ENCODE data around the gene HBM. TPM values are rescaled to one million over a fixed set of nuclear protein-coding genes. Genes with fewer than 3 reads are reported as not detected.
"Not testable (repeated sequence)": the region's sequence is repeated elsewhere in the genome, so short reads cannot be mapped to it uniquely, and the experiment has no call there.

The HBM gene
- total RNA-seq, 1 donor from 2014 or later = not detected

DNA sequence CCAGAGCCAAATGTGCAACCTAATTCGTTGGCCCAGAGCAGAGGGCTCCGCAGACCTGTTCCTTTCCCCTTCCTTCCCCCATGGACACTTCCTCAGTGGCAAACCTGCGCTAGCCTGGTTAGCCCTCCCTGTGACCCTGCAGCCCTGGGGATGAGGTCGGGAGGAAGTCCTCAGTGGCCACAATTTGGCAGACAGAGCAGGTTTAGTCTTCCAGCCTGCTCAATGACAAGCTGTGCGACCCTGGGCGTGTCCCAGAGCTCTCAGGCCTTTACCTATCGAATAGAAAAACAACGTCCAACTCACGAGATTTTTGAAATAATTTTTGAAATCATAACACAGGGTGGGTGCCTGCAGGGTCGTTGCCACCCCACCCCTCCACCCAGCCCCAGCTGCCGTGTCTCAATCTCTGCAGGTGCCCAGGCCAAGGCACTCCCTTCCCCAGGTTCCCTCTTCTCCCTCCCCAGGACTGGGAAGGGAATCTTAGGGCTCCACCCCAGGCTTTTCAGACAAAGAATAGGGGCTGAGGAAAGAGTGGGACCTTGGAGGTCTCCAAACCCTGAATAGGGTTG, 1.4 kb downstream of the HBM start:
- Mint-ChIP-seq H3K36me3 (ENCODE audit: low read depth) (no peaks in the 10 kb centered on the region), H3K4me1 (ENCODE audit: low read depth) (peaks cover 12% of the 10 kb centered on the region), H3K9me3 (ENCODE audit: low read depth) (no peaks in the 10 kb centered on the region), H3K27ac (ENCODE audit: unreplicated experiment) (no peak overlapping the region), H3K4me3 (ENCODE audit: unreplicated experiment) (no peak overlapping the region), H3K27me3 (ENCODE audit: low read depth) (peaks cover 34% of the 10 kb centered on the region)
- TF ChIP-seq, protein P1, sequence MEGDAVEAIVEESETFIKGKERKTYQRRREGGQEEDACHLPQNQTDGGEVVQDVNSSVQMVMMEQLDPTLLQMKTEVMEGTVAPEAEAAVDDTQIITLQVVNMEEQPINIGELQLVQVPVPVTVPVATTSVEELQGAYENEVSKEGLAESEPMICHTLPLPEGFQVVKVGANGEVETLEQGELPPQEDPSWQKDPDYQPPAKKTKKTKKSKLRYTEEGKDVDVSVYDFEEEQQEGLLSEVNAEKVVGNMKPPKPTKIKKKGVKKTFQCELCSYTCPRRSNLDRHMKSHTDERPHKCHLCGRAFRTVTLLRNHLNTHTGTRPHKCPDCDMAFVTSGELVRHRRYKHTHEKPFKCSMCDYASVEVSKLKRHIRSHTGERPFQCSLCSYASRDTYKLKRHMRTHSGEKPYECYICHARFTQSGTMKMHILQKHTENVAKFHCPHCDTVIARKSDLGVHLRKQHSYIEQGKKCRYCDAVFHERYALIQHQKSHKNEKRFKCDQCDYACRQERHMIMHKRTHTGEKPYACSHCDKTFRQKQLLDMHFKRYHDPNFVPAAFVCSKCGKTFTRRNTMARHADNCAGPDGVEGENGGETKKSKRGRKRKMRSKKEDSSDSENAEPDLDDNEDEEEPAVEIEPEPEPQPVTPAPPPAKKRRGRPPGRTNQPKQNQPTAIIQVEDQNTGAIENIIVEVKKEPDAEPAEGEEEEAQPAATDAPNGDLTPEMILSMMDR (IDR thresholded peaks at IDR 0.05) = no peak
- no peak for DNase-seq (ENCODE audit: low spot score)

DNA sequence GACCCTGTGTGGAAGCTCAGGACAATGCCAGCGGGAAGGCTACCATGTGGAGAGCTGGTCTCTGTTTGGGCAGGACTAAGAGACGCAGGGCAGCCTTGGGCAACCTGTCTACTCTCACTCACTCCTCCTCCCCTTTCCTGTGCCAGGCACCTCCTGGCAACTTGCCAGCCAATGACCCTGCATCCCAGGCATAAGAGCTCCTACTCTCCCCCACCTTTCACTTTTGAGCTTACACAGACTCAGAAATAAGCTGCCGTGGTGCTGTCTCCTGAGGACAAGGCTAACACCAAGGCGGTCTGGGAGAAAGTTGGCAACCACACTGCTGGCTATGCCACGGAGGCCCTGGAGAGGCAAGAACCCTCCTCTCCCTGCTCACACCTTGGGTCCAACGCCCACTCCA, 2.6 kb downstream of the HBM start:
- H3K4me1 Mint-ChIP-seq (ENCODE audit: low read depth) = peaks cover 12% of the 10 kb centered on the region
- TF ChIP-seq, protein P1 (IDR thresholded peaks at IDR 0.05) = no peak
- peaks cover 36% of the 10 kb centered on the region for H3K27me3 Mint-ChIP-seq (ENCODE audit: low read depth)
- no peak overlapping the region for H3K4me3 Mint-ChIP-seq (ENCODE audit: unreplicated experiment)
- no peak for DNase-seq (ENCODE audit: low spot score)
- H3K9me3 Mint-ChIP-seq (ENCODE audit: low read depth) = no peaks in the 10 kb centered on the region
- no peak overlapping the region for H3K27ac Mint-ChIP-seq (ENCODE audit: unreplicated experiment)
- H3K36me3 Mint-ChIP-seq (ENCODE audit: low read depth) = no peaks in the 10 kb centered on the region

DNA sequence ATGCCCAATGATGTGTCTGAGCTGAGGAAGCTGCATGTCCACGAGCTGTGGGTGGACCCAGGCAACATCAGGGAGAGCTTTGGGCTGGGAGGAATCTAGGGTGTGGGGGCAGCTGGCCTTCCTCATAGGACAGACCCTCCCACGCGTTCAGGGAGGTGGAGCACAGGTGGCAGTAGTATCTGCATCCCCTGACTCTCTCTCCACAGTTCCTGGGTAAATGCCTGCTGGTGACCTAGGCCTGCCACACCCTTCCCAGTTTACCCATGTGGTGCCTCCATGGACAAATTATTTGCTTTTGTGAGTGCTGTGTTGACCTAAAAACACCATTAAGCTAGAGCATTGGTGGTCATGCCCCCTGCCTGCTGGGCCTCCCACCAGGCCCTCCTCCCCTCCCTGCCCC, 3.2 kb downstream of the HBM start:
- no peak overlapping the region for H3K27ac Mint-ChIP-seq (ENCODE audit: unreplicated experiment)
- peaks cover 12% of the 10 kb centered on the region for H3K4me1 Mint-ChIP-seq (ENCODE audit: low read depth)
- no peaks in the 10 kb centered on the region for H3K36me3 Mint-ChIP-seq (ENCODE audit: low read depth)
- TF ChIP-seq, protein P1 (IDR thresholded peaks at IDR 0.05) = no peak
- no peak for DNase-seq (ENCODE audit: low spot score)
- H3K9me3 Mint-ChIP-seq (ENCODE audit: low read depth) = no peaks in the 10 kb centered on the region
- peaks cover 38% of the 10 kb centered on the region for H3K27me3 Mint-ChIP-seq (ENCODE audit: low read depth)
- no peak overlapping the region for H3K4me3 Mint-ChIP-seq (ENCODE audit: unreplicated experiment)

DNA sequence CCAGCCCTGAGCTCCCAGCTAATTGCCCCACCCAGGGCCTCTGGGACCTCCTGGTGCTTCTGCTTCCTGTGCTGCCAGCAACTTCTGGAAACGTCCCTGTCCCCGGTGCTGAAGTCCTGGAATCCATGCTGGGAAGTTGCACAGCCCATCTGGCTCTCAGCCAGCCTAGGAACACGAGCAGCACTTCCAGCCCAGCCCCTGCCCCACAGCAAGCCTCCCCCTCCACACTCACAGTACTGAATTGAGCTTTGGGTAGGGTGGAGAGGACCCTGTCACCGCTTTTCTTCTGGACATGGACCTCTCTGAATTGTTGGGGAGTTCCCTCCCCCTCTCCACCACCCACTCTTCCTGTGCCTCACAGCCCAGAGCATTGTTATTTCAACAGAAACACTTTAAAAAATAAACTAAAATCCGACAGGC, 4.3 kb downstream of the HBM start:
- not testable (repeated sequence) for H3K9me3 Mint-ChIP-seq (ENCODE audit: low read depth); DNase-seq (ENCODE audit: low spot score); H3K27ac Mint-ChIP-seq (ENCODE audit: unreplicated experiment); H3K4me3 Mint-ChIP-seq (ENCODE audit: unreplicated experiment); H3K36me3 Mint-ChIP-seq (ENCODE audit: low read depth)
- H3K27me3 Mint-ChIP-seq (ENCODE audit: low read depth) = peaks cover 44% of the 10 kb centered on the region
- H3K4me1 Mint-ChIP-seq (ENCODE audit: low read depth) = peaks cover 12% of the 10 kb centered on the region

DNA sequence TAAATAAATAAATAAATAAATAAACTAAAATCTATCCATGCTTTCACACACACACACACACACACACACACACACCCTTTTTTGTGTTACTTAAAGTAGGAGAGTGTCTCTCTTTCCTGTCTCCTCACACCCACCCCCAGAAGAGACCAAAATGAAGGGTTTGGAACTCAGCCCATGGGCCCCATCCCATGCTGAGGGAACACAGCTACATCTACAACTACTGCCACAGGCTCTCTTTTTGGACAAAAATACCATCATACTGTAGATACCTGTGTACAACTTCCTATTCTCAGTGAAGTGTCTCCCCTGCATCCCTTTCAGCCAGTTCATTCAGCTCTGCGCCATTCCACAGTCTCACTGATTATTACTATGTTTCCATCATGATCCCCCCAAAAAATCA, 5.0 kb downstream of the HBM start:
- TF ChIP-seq, protein P1 (IDR thresholded peaks at IDR 0.05) = no peak
- Mint-ChIP-seq H3K27ac (ENCODE audit: unreplicated experiment) (no peak overlapping the region), H3K9me3 (ENCODE audit: low read depth) (no peaks in the 10 kb centered on the region), H3K4me1 (ENCODE audit: low read depth) (peaks cover 9% of the 10 kb centered on the region), H3K27me3 (ENCODE audit: low read depth) (peaks cover 46% of the 10 kb centered on the region), H3K4me3 (ENCODE audit: unreplicated experiment) (no peak overlapping the region), H3K36me3 (ENCODE audit: low read depth) (no peaks in the 10 kb centered on the region)
- DNase-seq (ENCODE audit: low spot score) = no peak

DNA sequence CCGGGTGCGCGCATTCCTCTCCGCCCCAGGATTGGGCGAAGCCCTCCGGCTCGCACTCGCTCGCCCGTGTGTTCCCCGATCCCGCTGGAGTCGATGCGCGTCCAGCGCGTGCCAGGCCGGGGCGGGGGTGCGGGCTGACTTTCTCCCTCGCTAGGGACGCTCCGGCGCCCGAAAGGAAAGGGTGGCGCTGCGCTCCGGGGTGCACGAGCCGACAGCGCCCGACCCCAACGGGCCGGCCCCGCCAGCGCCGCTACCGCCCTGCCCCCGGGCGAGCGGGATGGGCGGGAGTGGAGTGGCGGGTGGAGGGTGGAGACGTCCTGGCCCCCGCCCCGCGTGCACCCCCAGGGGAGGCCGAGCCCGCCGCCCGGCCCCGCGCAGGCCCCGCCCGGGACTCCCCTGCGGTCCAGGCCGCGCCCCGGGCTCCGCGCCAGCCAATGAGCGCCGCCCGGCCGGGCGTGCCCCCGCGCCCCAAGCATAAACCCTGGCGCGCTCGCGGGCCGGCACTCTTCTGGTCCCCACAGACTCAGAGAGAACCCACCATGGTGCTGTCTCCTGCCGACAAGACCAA, 6.7 kb downstream of the HBM start, which contains the start of gene HBA2:
HBA2 (plus strand) TSS at position 503 of the 568 bp plus-strand sequence; CDS start at position 540, 37 bp downstream.
- peaks cover 41% of the 10 kb centered on the region for H3K27me3 Mint-ChIP-seq (ENCODE audit: low read depth)
- H3K27ac Mint-ChIP-seq (ENCODE audit: unreplicated experiment); DNase-seq (ENCODE audit: low spot score); H3K4me3 Mint-ChIP-seq (ENCODE audit: unreplicated experiment); H3K9me3 Mint-ChIP-seq (ENCODE audit: low read depth); H3K36me3 Mint-ChIP-seq (ENCODE audit: low read depth): not testable (repeated sequence)
- peaks cover 12% of the 10 kb centered on the region for H3K4me1 Mint-ChIP-seq (ENCODE audit: low read depth)

DNA sequence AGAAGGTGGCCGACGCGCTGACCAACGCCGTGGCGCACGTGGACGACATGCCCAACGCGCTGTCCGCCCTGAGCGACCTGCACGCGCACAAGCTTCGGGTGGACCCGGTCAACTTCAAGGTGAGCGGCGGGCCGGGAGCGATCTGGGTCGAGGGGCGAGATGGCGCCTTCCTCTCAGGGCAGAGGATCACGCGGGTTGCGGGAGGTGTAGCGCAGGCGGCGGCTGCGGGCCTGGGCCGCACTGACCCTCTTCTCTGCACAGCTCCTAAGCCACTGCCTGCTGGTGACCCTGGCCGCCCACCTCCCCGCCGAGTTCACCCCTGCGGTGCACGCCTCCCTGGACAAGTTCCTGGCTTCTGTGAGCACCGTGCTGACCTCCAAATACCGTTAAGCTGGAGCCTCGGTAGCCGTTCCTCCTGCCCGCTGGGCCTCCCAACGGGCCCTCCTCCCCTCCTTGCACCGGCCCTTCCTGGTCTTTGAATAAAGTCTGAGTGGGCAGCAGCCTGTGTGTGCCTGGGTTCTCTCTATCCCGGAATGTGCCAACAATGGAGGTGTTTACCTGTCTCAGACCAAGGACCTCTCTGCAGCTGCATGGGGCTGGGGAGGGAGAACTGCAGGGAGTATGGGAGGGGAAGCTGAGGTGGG, 7.6 kb downstream of the HBM start:
- not testable (repeated sequence) for H3K9me3 Mint-ChIP-seq (ENCODE audit: low read depth); H3K36me3 Mint-ChIP-seq (ENCODE audit: low read depth); H3K27ac Mint-ChIP-seq (ENCODE audit: unreplicated experiment); H3K4me3 Mint-ChIP-seq (ENCODE audit: unreplicated experiment); DNase-seq (ENCODE audit: low spot score)
- Mint-ChIP-seq H3K27me3 (ENCODE audit: low read depth) (peaks cover 46% of the 10 kb centered on the region), H3K4me1 (ENCODE audit: low read depth) (peaks cover 15% of the 10 kb centered on the region)

DNA sequence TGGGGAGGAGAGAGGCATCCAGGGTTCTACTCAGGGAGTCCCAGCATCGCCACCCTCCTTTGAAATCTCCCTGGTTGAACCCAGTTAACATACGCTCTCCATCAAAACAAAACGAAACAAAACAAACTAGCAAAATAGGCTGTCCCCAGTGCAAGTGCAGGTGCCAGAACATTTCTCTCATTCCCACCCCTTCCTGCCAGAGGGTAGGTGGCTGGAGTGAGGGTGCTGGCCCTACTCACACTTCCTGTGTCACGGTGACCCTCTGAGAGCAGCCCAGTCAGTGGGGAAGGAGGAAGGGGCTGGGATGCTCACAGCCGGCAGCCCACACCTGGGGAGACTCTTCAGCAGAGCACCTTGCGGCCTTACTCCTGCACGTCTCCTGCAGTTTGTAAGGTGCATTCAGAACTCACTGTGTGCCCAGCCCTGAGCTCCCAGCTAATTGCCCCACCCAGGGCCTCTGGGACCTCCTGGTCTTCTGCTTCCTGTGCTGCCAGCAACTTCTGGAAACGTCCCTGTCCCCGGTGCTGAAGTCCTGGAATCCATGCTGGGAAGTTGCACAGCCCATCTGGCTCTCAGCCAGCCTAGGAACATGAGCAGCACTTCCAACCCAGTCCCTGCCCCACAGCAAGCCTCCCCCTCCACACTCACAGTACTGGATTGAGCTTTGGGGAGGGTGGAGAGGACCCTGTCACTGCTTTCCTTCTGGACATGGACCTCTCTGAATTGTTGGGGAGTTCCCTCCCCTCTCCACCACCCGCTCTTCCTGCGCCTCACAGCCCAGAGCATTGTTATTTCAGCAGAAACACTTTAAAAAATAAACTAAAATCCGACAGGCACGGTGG, 8.4 kb downstream of the HBM start:
- H3K27me3 Mint-ChIP-seq (ENCODE audit: low read depth) = peaks cover 45% of the 10 kb centered on the region
- H3K27ac Mint-ChIP-seq (ENCODE audit: unreplicated experiment); H3K4me3 Mint-ChIP-seq (ENCODE audit: unreplicated experiment); H3K36me3 Mint-ChIP-seq (ENCODE audit: low read depth); H3K9me3 Mint-ChIP-seq (ENCODE audit: low read depth); DNase-seq (ENCODE audit: low spot score): not testable (repeated sequence)
- H3K4me1 Mint-ChIP-seq (ENCODE audit: low read depth) = peaks cover 15% of the 10 kb centered on the region

All from chondrocyte (in vitro differentiated cells).